ENCODE results near the gene NDUFAF8.

NDUFAF8 gene

DNA sequence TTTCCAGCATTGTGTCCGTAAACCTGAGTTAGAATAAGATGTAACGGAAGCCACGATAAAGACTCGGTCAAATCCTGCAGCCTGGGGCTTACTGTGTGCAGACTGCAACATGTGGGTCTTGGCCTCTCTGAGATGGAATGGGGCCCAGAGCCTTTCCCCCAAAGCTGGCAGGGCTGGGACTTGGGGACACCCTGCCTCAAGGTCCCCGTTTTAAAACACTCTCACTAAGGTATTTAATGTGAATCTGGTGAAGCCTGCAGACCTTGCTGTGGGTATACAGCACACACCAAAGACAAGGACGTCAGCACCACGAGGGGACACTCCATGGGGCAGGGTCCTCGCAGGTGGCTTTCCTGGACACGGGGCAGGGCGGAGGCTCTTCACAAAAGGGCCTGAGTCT is 2.1 kb downstream of the NDUFAF8 start:
- no peak for DNase-seq

DNA sequence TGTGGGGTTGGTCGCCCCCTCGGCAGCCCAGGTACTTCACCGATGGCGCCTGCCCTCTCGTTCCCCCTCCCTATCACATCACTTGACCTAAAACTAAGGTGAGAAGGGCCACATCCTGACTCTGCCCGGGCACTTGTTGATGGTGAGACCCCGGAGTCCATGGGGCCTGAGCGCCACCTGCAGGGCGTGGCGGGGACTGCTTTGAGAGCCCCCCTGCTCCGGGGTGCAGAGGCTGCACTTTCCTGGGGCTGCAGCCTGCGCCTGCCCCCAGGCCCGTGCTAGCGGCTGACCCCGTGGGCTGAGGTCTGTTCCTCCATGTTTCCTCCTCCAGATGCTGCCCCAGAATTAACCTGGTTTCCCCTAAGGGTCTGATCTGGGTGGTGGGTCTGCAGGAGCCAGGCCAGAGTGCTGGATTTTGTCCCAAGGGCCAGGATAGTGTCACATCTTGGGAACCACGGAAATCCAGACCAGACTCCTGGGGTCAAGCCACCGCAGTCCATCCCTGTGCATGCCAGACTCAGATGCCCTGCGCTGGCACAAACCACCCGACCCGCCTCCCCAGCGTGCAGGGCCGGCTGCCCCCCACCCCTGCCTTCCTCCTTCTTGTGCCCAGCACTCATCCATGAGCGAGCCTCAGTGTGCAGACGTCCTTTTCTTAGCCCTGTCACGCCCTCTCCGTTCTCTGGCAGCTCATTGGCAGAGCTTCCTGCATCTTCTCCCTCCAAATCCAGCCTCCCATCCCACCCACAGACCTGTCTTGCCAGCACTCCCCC is 2.7 kb downstream of the NDUFAF8 start:
- DNase-seq: peak; percentile 19

DNA sequence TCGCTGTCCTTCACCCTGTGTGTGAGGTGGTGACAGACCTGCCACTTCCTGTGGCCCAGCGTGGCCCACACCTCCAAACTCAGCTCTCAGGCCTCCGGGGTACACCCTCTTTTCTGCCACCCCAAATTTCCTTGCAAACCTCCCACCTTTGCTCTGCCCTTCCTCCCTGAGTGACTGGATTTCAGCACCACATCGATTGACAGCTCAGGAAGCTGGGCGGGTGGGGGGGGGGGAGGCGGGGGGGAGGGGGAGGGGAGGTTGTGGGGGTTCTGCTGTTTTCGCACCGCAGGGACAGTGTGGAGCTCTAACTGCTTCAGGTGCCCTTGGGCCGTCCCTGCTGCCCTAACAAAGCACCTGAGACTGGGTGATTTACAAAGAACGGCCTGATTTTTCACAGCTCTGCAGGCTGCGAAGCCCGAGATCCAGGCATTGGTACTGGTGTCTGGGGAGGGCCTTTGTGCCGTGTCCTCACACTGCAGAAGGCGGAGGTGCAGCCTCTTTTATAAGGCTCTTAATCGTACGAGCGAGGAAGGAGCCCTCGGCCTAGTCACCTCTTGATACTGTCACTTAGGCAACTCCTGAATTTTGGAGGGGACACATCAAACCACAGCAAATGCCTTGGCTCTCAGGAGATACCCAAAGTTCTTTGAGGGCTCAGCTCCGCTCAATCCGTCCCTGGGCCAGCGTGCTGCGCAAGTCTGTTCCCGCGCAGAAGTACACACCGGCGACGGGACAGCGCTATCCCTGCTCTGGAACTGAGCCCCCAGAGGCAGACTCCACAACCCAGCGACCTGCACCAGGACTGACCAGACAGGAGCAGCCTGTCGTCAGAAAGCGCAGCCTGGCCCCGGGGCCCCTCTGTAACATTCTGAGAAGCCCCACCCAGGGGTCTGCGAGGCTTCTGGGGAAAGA is 3.6 kb downstream of the NDUFAF8 start:
- DNase-seq: no peak

DNA sequence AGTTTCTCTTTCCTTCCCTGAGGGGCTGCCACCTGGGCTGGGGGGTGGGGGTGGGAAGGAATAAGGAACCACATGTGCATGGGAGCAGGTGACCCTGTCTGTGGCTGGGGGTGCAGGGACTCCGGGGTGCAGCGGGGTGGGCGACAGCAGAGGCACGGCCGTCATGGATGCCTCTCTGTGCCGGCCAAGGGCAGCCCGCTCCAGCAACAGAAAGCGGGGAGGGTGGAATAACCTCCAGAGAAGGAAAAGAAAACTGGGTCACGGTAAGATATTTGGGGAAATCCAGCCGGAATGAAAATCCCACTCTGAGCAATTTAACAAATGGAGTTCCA is 4.2 kb downstream of the NDUFAF8 start:
- DNase-seq: no peak

DNA sequence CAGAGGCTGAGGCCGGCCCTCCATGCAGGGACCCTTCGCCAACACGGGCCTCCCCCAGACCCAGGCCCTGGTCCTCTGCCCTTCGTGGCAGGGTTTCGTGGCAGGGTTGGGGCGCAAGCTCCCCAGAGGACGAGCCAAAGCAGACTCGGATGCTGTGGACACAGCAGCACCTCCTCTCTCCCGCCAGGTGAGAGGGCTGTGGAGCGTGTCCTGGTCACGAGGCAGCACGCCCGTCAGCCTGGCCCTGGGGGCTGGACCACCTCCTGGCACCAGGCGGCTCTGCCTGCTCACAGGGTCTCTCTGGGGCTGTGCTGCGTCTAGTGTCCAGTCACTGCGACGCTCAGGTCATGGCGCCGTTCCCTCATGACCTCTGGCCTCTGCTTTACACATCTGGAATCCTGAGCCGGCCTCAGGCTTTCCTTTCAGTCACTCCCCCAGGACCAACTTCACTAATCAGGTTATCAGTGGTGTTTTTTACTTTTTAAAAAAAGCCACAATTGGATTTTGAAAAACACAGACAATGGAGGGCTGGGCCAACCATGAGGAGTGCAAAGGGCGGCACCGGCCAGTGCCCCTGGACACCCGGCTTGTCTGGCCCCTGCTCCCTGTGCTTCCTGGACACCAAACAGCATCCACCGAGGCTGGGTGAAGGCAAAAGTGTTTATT is 5.4 kb downstream of the NDUFAF8 start:
- DNase-seq: no peak

DNA sequence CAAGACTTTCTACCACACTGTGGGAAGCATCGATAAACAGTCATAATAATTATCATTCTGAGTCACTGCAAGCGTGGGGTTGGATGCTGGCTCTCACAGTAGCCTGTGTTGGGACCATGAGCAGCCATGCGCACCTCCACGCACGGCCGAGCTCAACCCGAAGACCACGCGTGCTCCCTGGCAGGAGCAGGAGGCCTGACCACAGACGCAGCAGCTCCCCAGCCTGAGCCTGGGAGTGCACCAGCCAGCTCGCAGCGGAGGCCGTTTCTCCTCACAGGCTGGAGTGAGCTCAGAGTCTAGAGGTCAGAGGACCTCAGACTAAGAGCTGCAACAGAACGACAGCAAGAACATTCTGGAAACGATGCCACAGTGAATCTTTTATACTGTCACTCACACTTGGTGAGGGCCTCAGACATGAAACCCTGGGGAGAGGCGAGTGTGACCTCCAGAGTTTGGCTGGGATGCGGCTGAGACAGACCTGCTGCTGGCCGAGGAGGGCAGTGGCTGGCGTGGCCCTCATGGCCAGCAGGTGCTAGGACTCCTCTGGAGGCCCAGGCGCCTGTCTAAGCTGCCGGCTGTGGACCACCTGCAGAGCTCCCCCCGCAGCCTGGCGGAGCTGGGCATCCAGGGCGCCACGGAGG is 6.0 kb downstream of the NDUFAF8 start:
- no peak for DNase-seq

DNA sequence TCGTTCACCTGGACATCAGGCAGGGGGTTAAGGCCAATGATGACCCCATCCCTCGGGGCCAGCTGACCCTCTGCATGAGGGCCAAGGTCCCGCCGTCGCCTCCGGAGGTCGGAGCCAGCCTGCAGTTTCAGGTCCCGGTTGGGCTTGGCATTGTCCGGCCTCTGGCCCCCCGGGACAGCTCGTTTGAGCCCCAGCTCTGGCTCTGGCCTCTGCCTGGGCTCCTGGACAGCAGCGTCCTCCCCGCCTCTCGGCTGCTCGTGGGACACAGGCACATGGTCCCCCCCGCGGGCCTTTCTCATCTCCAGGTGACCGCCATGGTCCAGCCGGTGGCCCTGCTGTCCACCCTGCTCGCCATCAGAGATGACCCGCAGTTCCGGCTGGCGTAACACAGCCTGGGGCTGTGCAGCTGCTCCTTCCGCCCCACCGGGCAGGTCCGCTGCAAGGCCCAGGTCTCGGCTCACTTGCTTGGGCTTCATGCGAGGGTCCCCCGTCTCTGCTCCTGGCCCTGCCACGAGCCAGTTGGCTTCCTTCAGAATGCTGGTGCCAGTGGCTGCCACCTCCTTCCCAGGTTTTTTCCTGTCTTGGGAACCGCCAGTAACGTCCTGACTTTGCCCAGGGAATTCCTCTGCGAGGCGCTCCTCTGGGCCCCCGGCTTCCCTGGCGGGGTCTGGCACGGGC is 6.7 kb downstream of the NDUFAF8 start:
- no peak for DNase-seq

DNA sequence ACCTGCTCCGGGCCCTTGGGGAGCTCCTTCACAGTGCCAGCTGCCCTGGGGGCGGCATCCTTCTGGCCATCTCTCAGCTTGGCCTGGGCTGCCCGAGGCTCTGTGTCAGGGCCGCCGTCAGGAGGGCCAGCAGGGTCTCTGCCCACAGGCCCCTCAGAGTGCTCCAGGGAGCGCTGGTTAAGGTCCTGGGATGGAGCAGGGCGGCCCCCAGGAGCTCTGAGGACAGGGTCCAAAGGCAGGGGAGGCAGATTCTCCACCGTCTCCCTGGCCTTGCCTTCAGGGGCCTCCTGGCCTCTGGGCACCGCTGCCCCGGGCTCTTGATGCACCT is 7.2 kb downstream of the NDUFAF8 start:
- no peak for DNase-seq

DNA sequence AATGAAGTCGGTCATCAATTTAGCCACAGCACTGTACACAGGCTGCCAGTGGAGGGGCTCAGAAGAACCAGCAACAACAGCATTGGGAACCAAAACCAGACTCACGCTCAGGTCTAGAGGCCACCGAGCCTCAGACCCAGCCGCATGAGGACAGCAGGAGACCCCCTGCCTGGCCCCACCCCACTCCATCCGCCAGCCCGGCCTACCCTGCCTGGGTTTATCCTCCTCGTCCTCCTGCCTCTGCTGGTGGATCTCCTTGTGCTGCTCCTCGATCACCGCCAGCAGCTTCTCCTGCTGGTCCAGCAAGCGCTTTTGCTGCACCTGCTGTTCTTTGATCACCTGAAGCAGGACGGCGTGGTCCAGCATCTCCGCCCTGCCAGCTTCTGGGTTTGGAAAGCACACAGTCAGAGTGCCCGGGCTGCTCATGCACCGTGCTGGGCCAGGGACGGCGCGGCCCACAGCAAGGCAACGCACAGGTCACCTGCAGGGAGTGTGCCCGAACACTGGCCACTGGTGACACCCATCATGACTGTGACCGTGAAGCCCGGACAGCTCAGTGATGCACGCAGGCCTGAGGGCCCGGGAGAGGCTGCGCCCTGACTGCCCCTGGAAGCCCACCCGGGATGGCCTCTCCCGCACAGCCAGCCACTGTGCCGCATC is 7.7 kb downstream of the NDUFAF8 start:
- no peak for DNase-seq

DNA sequence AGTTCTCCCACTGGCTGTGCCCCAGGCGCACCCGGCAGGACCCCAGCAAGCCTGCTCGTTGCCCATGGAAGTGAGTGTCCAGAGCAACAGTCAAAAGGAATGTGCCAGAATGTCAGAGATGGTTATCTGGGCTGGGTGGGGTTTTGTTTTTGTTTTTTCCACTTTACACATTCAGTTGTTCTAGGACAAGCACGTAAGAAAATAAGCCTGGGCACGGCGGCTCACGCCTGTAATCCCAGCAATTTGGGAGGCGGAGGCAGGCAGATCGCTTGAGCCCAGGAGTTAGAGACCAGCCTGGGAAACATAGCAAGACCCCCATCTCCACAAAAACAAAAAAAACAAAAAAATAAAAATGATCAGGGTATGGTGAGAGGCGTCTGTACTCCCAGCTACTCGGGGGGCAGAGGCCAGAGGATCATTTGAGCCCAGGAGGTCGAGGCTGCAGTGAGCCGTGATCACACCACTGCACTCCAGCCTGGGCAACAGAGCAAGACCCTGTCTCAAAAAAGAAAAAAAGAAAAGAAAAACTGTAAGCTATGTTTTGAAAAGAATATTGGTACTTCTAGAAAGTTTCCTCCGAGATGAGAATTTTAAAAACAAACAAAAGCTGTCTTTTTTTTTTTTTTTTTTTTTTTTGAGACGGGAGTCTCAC is 8.3 kb downstream of the NDUFAF8 start:
- no peak for DNase-seq

DNA sequence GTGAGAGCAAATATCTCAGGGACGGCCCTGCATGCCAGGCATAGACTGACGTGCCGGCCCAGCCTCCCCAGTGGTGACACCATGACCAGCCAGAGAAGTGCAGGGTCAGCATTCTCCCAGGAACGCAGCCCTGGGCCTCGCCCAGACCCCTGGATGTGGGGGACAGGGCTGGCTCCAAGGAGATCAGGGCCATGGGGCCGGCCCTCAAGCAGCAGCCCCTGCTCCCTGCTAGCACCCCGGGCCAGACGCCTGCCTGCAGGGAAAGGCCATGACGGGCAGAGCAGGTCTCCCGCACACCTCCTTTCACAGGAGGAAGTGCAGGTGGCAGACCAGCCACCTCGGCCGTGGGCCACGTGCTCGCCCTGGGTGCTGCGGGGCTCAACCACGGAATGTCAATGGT is 9.5 kb downstream of the NDUFAF8 start:
- no peak for DNase-seq

DNA sequence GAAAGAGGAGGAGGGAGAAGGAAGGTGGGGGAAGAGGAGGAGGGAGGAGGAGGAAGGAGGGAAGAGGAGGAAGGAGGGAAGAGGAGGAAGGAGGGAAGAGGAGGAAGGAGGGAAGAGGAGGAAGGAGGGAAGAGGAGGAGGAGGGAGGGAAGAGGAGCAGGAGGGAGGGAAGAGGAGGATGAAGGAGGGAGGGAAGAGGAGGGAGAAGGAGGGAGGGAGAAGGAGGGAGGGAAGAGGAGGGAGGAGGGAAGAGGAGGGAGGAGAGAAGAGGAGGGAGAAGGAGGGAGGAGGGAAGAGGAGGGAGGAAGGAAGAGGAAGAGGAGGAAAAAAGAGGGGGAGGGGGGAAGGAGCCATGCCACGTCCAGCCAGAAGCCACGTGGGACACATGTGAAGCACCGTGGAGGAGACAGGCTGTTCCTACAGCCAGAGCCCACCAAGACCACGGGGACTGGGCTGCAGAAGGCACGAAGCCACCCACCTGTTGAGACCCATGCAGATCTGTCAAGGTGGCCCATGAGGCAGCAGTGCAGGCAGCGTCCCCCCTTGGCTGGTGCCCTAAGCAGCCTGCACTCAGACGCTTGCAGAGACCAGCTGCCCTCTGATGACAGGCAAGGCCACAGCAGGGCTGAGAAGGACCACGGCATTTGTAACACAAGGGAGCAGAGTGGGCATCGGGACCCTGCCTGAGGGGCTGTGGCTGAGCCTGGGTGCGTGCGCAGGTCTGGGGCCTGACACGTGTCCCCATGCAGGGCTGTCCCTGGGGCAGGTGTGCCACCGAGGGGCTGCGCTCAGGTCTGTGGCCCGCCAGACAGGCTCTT is 10.3 kb downstream of the NDUFAF8 start:
- no peak for DNase-seq

DNA sequence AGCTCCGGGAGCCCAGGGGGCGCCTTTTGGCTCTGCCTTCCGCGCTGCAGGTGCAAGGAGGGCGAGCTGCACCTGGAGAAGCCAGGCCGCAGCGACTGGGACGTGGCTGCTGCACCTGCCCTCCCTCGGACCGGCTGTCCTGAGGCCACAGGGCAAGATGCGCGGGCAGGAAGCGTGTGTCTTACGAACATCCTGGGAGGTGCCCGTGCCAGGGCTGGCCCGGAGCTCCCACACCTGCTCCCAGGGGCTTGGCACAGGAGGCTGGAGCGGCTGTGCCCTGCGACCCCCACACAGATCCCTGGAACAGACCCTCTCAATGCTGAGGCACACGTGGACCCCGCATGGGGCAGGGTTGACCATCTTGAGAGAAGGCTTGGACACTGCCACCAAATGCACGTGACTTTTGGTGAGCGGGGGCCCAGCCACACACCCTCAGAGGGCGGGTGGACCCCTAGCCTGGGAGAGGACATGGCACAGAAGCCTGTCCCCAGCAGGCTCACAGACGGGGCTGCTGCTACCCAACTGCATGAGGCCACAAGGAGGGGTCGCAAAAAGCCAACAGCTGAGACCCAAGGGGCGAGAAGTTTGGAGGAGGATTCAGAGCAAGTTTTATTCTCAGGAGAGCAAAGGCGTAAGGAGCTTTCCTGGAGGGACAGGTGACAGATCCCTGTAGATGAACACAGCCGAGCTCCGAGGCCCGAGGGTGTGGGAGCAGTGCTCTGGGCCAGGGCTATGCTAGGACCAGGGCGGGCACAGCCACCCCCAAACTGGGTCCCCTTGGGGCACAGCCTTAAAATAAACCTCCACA is 11.4 kb downstream of the NDUFAF8 start:
- DNase-seq: no peak

DNA sequence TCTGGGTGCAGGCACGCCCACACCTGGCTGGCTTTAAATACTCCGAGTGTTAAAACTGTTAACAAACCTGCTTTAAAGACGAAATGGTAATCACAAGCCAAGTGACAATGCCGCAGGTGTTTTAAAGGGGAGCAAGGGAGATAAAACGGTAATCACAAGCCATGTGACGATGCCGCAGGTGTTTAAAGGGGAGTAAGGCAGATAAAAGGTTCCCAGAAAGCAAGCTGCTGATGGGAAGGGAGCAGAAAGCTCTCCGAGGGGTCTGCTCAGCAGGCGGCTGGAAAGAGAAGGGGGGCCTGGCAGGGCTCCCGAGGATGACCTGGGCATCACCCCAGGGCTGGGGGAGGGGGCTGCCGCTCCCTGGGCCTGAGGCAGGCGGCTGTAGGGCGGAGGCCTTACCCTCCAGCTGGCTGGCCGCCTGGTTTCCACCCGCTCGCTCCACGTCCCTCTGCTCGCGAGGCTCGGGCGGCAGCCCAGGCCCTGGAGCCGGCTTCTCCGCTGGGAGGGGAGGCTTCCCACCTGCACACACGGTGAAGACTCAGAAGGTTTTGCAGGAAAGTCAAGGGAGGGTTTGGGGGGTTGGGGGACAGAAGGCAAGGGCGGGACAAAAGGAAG is 12.1 kb downstream of the NDUFAF8 start:
- no peak for DNase-seq

DNA sequence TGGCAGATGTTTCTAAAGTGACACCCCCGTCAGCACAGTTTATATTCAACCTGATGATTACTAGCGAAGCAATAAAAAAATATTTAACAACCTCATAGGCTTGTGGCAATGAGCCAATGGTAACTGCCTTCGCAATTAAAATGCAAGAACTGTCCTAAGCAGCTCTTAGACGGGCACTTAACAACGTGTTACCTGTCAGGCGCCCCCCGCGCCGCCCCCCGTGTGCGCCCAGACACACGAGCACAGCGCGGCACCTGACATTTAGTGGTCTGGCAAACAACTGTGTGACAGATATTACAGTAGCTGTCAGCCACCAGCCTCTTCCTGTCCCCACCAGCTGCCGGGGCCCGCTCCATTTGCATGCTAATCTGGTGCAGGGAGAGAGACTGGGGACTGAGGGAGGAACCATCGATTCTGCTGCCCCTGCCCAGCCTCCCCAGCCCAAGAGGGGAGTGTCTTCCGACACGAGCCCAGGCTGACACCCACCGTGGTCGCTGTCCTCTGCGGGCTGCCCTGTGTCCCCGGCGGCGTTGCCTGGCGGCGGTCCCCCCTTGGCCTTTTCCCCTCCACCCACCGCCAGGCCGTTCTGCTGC is 12.7 kb downstream of the NDUFAF8 start:
- no peak for DNase-seq

DNA sequence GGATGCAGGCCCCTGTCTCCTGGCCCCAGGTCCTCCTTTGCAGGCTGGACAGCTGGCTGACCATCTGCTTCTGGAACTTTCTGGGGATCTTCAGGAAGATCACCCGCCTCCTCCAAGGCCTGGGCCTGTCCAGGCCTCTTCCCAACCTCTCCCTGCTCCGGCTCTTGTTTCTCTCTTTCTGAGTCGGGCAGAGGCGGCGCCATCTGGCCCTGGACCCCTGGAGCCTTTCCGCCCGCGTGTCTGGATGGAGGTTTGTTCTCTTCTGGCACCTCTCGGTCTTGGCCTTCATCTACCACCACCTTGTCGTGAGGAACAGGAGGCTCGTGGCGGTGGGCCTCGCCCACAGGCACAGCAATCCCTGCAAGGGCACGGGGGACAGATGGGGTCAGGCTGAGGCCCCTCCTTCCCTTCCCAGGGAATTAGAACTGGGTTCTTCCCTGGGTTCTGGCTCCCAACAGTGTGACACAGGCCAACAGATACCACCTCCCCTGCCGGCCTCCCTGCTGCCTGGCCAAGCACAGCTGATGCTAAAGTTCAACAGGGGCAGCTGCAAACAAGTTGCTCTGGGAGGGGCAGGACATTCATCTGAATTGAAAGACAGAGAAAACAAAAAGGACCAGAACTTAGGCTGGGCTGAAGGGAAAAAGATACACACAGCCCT is 13.3 kb downstream of the NDUFAF8 start:
- DNase-seq: no peak

DNA sequence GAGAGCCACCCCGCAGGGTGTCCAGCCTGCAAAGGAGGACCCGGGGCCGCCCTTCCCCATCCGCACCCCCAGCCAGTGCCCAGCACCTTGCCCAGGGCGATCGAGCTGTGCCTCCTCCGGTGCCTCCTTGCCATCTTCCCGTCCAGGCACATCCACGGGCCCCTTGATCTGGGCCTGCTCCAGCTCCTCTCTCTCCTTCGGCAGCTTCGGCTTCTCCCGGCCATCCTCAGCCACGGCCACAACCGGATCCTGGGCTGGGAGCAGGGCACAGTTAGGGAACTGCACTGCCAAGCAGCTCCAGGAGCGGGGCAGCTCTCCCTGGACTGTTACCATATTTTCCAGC is 13.8 kb downstream of the NDUFAF8 start:
- no peak for DNase-seq

DNA sequence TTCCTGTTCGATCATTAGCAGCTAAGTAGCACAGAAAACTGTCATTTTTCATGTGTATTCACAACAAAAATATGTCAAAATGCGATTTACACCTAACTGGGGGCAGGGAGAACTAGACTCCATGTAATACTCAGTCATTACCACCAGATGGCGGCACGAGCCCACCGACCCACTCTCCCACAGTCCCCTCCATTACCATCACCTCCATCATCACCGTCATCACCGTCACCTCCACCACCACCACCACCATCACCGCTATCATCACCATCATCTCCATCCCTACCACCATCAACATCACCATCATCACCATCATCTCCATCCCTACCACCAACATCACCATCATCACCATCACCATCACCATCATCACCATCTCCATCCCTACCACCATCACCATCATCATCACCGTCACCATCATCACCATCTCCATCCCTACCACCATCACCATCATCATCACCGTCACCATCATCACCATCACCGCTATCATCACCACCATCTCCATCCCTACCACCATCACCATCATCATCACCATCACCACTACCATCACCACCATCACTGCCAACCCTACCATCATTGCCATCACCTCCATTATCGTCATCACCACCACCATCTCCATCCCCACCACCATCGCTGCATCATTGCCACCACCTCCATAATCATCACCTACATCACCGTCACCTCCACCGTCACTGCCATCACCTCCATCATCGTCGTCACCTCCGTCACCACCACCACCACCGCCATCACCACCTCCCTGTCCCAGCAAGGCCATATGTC is 14.4 kb downstream of the NDUFAF8 start:
- DNase-seq: peak; percentile 36

Measured in midbrain (tissue), 1 donor.